Tibial nerve (tissue), 4 donors: ENCODE results near the gene TAS2R60. TPM values are rescaled to one million over a fixed set of nuclear protein-coding genes. Genes with fewer than 3 reads are reported as not detected.

Experiments used
- DNase-seq, 2 donors: peaks; one replicate each; pipeline ENCODE4 v3.0.0-alpha.2; 2019; ENCODE audit warnings: low spot score in 2 of 2
- H3K27ac ChIP-seq, 4 donors: fragments of 200-600 bp; sonication (generic) in 3 of 4; one replicate each; pipeline ENCODE4 v1.5.1; 2017 to 2019; ENCODE audit warnings: mild to moderate bottlenecking in 1 of 4
- H3K27me3 ChIP-seq, 2 donors: fragments of 200-600 bp; sonication (generic) in 1 of 2; one replicate each; pipeline versions ENCODE4 v1.5.1 to v1.6.0; 2017 to 2019
- H3K36me3 ChIP-seq, 3 donors: fragments of 200-600 bp; sonication (generic); one replicate each; pipeline ENCODE4 v1.5.1; 2018 to 2019
- H3K4me1 ChIP-seq, 4 donors: fragments of 200-600 bp; sonication (generic) in 3 of 4; one replicate each; pipeline ENCODE4 v1.5.1; 2017 to 2019
- H3K4me3 ChIP-seq, 4 donors: fragments of 200-600 bp; sonication (generic) in 3 of 4; one replicate each; pipeline ENCODE4 v1.5.1; 2017 to 2019; ENCODE audit warnings: mild to moderate bottlenecking in 1 of 4, moderate library complexity in 1 of 4
- H3K9me3 ChIP-seq, 4 donors: fragments of 200-600 bp; sonication (generic) in 3 of 4; one replicate each; pipeline ENCODE4 v1.5.1; 2017 to 2019
- EP300 ChIP-seq, 2 donors: sonication (generic); formaldehyde crosslinking; IDR thresholded peaks; one replicate each; pipeline ENCODE4 v1.6.1; 2017; ENCODE audit warnings: antibody characterized with exemption in 2 of 2, mild to moderate bottlenecking in 1 of 2
- POLR2A ChIP-seq, 2 donors: fragments of 450-650 bp; IDR thresholded peaks; one replicate each; pipeline ENCODE4 v1.6.1; 2017; ENCODE audit warnings: antibody characterized with exemption in 2 of 2, mild to moderate bottlenecking in 2 of 2, moderate library complexity in 2 of 2
- WGBS, 2 donors: methylation state at CpG; one replicate each; pipeline ENCODE4 v1.1.5; 2018; 5-methylcytosine and 5-hydroxymethylcytosine counted together
- total RNA-seq, 4 donors: library from RNA; depleted of rRNA; stranded (reverse); fragments of >200 nt; gene quantifications; one replicate each; pipeline ENCODE4 v1.1.0, GENCODE V29; 2016
- TF ChIP-seq, protein P1 (sequence below), 5 experiments: fragments of 200-600 bp in 3 of 5; fragments of 450-650 bp in 2 of 5; sonication (generic) in 3 of 5; IDR thresholded peaks; one replicate each; pipeline ENCODE4 v1.5.1; 2016 to 2019; ENCODE audit warnings: antibody characterized with exemption in 5 of 5, mild to moderate bottlenecking in 3 of 5, moderate library complexity in 2 of 5

TAS2R60 gene
- total RNA-seq, 4 donors from 2014 or later, result not detected

DNA sequence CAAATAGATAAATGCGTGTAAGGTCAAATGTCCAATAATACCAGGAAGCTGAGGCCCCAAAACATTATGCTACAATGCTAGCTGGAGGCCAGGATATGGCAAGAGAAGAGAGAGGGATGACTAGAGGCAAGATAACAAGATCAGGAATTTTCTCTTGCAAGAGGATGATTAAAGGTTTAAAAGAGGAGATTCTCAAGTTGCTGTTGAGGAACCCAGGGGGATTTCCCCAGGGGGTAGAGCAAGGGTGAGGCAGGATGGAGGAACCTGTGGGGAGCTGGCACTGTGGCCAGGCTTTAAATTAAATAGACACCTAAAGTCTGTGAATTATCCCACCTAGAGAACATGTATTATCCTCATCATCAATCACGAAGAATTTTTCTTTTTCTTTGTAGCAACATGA lies 3.4 kb upstream of the TAS2R60 start:
- H3K27ac ChIP-seq, result no peak overlapping the region
- no peak overlapping the region for H3K4me3 ChIP-seq
- DNase-seq, result no peak
- 92% methylated on average over 2 of the region's 2 CpGs for WGBS, 2 donors
- no peaks in the 10 kb centered on the region for H3K27me3 ChIP-seq
- no peaks in the 10 kb centered on the region for H3K4me1 ChIP-seq
- H3K36me3 ChIP-seq, result no peaks in the 10 kb centered on the region
- TF ChIP-seq POLR2A (IDR thresholded peaks at IDR 0.05) (no peak), EP300 (IDR thresholded peaks at IDR 0.05) (no peak)
- TF ChIP-seq, protein P1, sequence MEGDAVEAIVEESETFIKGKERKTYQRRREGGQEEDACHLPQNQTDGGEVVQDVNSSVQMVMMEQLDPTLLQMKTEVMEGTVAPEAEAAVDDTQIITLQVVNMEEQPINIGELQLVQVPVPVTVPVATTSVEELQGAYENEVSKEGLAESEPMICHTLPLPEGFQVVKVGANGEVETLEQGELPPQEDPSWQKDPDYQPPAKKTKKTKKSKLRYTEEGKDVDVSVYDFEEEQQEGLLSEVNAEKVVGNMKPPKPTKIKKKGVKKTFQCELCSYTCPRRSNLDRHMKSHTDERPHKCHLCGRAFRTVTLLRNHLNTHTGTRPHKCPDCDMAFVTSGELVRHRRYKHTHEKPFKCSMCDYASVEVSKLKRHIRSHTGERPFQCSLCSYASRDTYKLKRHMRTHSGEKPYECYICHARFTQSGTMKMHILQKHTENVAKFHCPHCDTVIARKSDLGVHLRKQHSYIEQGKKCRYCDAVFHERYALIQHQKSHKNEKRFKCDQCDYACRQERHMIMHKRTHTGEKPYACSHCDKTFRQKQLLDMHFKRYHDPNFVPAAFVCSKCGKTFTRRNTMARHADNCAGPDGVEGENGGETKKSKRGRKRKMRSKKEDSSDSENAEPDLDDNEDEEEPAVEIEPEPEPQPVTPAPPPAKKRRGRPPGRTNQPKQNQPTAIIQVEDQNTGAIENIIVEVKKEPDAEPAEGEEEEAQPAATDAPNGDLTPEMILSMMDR (IDR thresholded peaks at IDR 0.05), result no peak
- H3K9me3 ChIP-seq, result no peaks in the 10 kb centered on the region

DNA sequence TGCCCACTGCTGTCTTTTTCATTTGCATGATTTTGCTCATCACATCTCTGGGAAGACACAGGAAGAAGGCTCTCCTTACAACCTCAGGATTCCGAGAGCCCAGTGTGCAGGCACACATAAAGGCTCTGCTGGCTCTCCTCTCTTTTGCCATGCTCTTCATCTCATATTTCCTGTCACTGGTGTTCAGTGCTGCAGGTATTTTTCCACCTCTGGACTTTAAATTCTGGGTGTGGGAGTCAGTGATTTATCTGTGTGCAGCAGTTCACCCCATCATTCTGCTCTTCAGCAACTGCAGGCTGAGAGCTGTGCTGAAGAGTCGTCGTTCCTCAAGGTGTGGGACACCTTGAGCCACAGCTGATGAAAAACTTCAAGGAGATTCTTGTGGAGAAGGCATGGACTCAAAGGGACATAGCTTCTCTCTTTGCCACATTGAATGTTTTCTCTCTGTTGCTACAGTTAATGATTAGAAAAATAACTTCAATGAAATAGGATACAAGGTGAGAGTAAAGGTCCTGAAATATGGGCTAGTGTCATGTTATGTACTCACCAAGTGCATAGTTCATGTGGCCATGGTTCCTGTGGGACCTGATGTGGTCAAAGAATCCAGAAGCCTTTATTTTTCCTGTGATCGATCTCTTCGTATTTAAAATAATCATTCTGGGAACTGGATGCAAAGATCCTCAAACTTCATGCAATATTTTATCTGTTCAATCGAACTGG lies 970 bp downstream of the TAS2R60 start:
- DNase-seq, result no peak
- H3K27ac ChIP-seq, result no peak overlapping the region
- TF ChIP-seq EP300 (IDR thresholded peaks at IDR 0.05) (no peak), POLR2A (IDR thresholded peaks at IDR 0.05) (no peak)
- TF ChIP-seq, protein P1 (IDR thresholded peaks at IDR 0.05), result no peak
- H3K27me3 ChIP-seq, result peaks cover 0 to 3% of the 10 kb centered on the region in 2 donors
- no peaks in the 10 kb centered on the region for H3K36me3 ChIP-seq
- no peaks in the 10 kb centered on the region for H3K4me1 ChIP-seq
- 89 to 92% methylated on average over 6 of the region's 6 CpGs for WGBS, 2 donors
- no peaks in the 10 kb centered on the region for H3K9me3 ChIP-seq
- H3K4me3 ChIP-seq, result no peak overlapping the region

DNA sequence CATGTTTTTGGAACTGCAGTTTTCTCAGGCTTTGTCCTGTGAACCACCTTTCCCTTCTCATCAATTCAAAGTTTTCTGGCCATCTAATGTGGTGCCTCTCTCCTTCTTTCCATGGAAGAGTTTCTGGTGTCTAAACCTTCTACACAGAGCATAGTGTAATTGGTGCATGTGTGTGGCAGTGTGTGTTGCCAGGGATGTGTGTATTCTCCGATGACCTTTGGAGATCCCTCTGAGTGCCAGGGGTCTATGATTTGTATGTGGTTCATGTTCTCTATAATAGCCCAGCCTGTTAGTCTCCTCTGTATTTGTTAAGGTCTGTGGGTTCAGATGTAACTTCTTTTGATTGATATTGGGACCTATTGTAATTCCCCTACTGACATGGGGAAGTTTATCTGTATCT lies 1.5 kb downstream of the TAS2R60 start:
- Histone ChIP-seq H3K4me1 (no peaks in the 10 kb centered on the region), H3K36me3 (no peaks in the 10 kb centered on the region), H3K27me3 (peaks cover 0 to 3% of the 10 kb centered on the region in 2 donors), H3K27ac (no peak overlapping the region), H3K9me3 (no peaks in the 10 kb centered on the region), H3K4me3 (no peak overlapping the region)
- no peak for TF ChIP-seq EP300 (IDR thresholded peaks at IDR 0.05)
- TF ChIP-seq, protein P1 (IDR thresholded peaks at IDR 0.05), result no peak
- no peak for TF ChIP-seq POLR2A (IDR thresholded peaks at IDR 0.05)
- DNase-seq, result no peak
- WGBS, 2 donors, result 87 to 96% methylated on average over 1 of the region's 1 CpG

DNA sequence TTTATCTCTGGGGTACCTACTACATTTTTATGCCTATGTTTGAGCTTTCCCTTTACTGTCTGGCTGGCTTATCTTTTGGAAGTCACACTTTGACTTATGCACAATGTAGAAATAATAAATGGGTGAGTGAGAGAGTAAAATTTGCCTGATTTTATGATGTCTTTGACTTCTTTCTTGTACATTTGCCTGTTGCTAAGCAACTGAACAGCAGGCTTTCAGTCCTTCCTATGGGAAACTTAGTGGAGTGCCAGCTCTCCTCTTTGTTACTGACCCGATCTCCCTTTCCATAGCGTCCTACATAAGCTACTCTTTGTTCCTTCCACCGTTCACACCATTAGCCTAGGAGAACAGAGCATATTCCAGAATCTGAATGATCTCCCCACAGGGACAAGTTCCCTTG lies 4.2 kb downstream of the TAS2R60 start:
- Histone ChIP-seq H3K4me1 (no peaks in the 10 kb centered on the region), H3K27me3 (peaks cover 0 to 3% of the 10 kb centered on the region in 2 donors), H3K4me3 (no peak overlapping the region), H3K36me3 (no peaks in the 10 kb centered on the region), H3K27ac (no peak overlapping the region), H3K9me3 (no peaks in the 10 kb centered on the region)
- 33 to 44% methylated on average over 3 of the region's 3 CpGs for WGBS, 2 donors
- TF ChIP-seq POLR2A (IDR thresholded peaks at IDR 0.05), result no peak
- TF ChIP-seq EP300 (IDR thresholded peaks at IDR 0.05), result no peak
- TF ChIP-seq, protein P1 (IDR thresholded peaks at IDR 0.05), result no peak
- no peak for DNase-seq

DNA sequence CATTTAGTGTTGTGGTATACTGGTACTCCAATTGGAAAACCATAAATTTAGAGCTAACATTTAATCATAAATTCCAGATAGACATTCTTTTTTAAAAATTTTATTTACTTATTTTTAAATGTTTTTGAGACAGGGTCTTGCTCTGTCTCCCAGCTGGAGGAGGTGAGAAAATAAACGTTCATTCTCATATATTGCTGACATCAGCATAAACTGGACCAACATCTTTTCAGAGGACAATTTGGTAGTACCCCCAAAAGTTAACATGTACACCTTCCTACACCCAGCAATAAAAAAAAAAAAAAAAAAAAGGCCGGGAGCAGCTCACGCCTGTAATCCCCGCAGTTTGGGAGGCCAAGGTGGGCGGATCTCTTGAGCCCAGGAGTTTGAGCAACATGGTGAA lies 5.2 kb downstream of the TAS2R60 start:
- H3K27me3 ChIP-seq, result peaks cover 0 to 3% of the 10 kb centered on the region in 2 donors
- H3K36me3 ChIP-seq, result no peaks in the 10 kb centered on the region
- no peak for TF ChIP-seq EP300 (IDR thresholded peaks at IDR 0.05)
- TF ChIP-seq POLR2A (IDR thresholded peaks at IDR 0.05), result no peak
- TF ChIP-seq, protein P1 (IDR thresholded peaks at IDR 0.05), result no peak
- no peak for DNase-seq
- H3K27ac ChIP-seq, result no peak overlapping the region
- H3K4me1 ChIP-seq, result no peaks in the 10 kb centered on the region
- H3K9me3 ChIP-seq, result no peaks in the 10 kb centered on the region
- H3K4me3 ChIP-seq, result no peak overlapping the region
- 84 to 91% methylated on average over 5 of the region's 5 CpGs for WGBS, 2 donors
